Gastroesophageal sphincter (tissue), 4 donors: ENCODE results near the gene MED7. TPM values are rescaled to one million over a fixed set of nuclear protein-coding genes. Genes with fewer than 3 reads are reported as not detected.

Experiments
- ATAC-seq: fragments of 150-250 bp; one replicate; pipeline ENCODE4 v1.9.1; 2016; ENCODE audit warnings: mild to moderate bottlenecking, moderate library complexity
- H3K27ac ChIP-seq, 4 donors: fragments of 200-600 bp; sonication (generic) in 3 of 4; 1 replicate in 3 of 4; 2 replicates in 1 of 4; pipeline ENCODE4 v1.5.1; 2016 to 2019
- H3K27me3 ChIP-seq: fragments of 200-600 bp; sonication (generic); one replicate; pipeline ENCODE4 v1.5.1; 2019
- H3K36me3 ChIP-seq, 2 donors: fragments of 200-600 bp; sonication (generic); one replicate each; pipeline ENCODE4 v1.5.1; 2019; ENCODE audit warnings: control low read depth in 1 of 2
- H3K4me1 ChIP-seq, 3 donors: fragments of 200-600 bp; sonication (generic); 1 replicate in 2 of 3; 2 replicates in 1 of 3; pipeline ENCODE4 v1.5.1; 2016 to 2019; ENCODE audit warnings: control low read depth in 2 of 3
- H3K4me3 ChIP-seq, 2 donors: fragments of 200-600 bp; sonication (generic); one replicate each; pipeline ENCODE4 v1.5.1; 2019; ENCODE audit warnings: mild to moderate bottlenecking in 1 of 2, moderate library complexity in 1 of 2
- H3K9me3 ChIP-seq, 3 donors: fragments of 200-600 bp; sonication (generic); one replicate each; pipeline ENCODE4 v1.5.1; 2017 to 2019; ENCODE audit warnings: control low read depth in 2 of 3
- CTCF ChIP-seq, 4 experiments: fragments of 200-600 bp in 2 of 4; fragments of 450-650 bp in 2 of 4; sonication (generic) in 1 of 4; IDR thresholded peaks; one replicate each; pipeline ENCODE4 v1.5.1; 2017 to 2019; ENCODE audit warnings: antibody characterized with exemption in 4 of 4, mild to moderate bottlenecking in 2 of 4, moderate library complexity in 2 of 4
- EP300 ChIP-seq: sonication (generic); formaldehyde crosslinking; IDR thresholded peaks from one replicate; pipeline ENCODE4 v1.6.1; 2017; ENCODE audit warnings: antibody characterized with exemption, mild to moderate bottlenecking
- POLR2A ChIP-seq, 2 donors: fragments of 450-650 bp; IDR thresholded peaks; one replicate each; pipeline ENCODE4 v1.6.1; 2017; ENCODE audit warnings: antibody characterized with exemption in 2 of 2, mild to moderate bottlenecking in 2 of 2, moderate library complexity in 1 of 2
- POLR2AphosphoS5 ChIP-seq: sonication (generic); formaldehyde crosslinking; IDR thresholded peaks from one replicate; pipeline ENCODE4 v1.6.1; 2017; ENCODE audit warnings: antibody characterized with exemption
- WGBS, 2 donors: methylation state at CpG; one replicate each; pipeline ENCODE4 v1.1.5; 2018; ENCODE audit warnings: low coverage in 1 of 2; 5-methylcytosine and 5-hydroxymethylcytosine counted together
- total RNA-seq, 4 donors: library from RNA; depleted of rRNA; stranded (reverse); fragments of >200 nt; gene quantifications; one replicate each; pipeline ENCODE4 v1.1.0, GENCODE V29; 2016

Gene MED7
- total RNA-seq, 4 donors from 2014 or later, result 8.9 to 17.9 (median 11.7) TPM

DNA sequence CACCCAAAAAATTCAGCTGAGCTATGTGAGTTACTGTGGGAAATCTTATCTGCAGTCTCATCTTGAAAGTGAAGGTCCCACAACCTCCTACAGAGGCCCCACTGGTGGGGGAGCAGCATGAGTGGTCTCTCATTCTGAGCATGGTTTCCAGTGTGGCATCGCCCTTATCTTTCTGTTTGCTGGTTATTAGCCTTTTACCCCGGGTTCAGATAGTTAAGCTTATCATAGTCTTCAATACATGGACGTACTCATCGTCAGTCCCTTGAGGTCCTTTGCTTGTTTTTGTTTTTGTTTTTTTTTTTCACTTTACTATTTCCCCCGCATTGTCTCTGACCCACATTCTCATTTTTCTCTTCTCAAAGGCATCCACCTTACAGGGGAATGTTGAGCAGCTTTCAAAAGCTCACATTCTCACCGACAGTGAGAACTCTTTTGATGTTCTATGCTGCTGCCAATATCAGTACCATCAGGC lies 26.1 kb downstream of the MED7 start:
- no peak for ATAC-seq
- Histone ChIP-seq H3K4me3 (no peak overlapping the region), H3K27me3 (no peaks in the 10 kb centered on the region), H3K4me1 (peaks cover 0 to 7% (median 0%) of the 10 kb centered on the region in 3 donors), H3K36me3 (no peaks in the 10 kb centered on the region), H3K9me3 (peaks cover 0 to 9% (median 0%) of the 10 kb centered on the region in 3 donors), H3K27ac (no peak overlapping the region)
- 69 to 84% methylated on average over 6 of the region's 6 CpGs for whole genome bisulfite sequencing, 2 donors
- TF ChIP-seq CTCF (IDR thresholded peaks at IDR 0.05), result no peak

DNA sequence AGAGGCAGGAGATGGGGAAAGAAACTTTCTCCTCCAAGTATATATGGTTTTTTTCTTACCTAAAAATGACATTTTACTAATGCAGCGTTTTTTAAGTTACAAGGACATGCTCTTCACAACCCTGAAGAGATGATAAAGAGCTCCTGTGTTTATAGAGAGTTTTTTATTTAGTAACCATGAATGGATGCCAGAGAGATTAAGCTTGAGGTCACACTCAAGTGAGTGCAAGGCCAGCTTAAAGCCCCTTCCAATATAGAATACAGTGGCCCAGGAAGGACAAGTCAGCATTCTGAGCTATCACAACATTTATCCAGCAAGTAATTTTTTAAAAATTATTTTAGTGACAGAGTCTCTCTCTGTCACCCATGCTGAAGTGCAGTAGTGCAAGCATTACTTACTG lies 27.2 kb downstream of the MED7 start:
- Histone ChIP-seq H3K36me3 (no peaks in the 10 kb centered on the region), H3K27me3 (no peaks in the 10 kb centered on the region), H3K9me3 (no peaks in the 10 kb centered on the region), H3K4me3 (no peak overlapping the region), H3K27ac (no peak overlapping the region), H3K4me1 (peaks cover 0 to 7% (median 0%) of the 10 kb centered on the region in 3 donors)
- ATAC-seq, result no peak
- 9 to 48% methylated on average over 1 of the region's 1 CpG for WGBS, 2 donors
- no peak for TF ChIP-seq POLR2AphosphoS5
- no peak for TF ChIP-seq CTCF (IDR thresholded peaks at IDR 0.05)
- no peak for TF ChIP-seq EP300
- TF ChIP-seq POLR2A (IDR thresholded peaks at IDR 0.05), result no peak

- no peak for ATAC-seq
- Histone ChIP-seq H3K4me1 (peaks cover 0 to 7% (median 0%) of the 10 kb centered on the region in 3 donors), H3K27me3 (no peaks in the 10 kb centered on the region), H3K4me3 (no peak overlapping the region), H3K36me3 (no peaks in the 10 kb centered on the region), H3K9me3 (no peaks in the 10 kb centered on the region), H3K27ac (no peak overlapping the region)
- no peak for TF ChIP-seq POLR2A (IDR thresholded peaks at IDR 0.05)
- no peak for TF ChIP-seq EP300
- no peak for TF ChIP-seq POLR2AphosphoS5
- no peak for TF ChIP-seq CTCF (IDR thresholded peaks at IDR 0.05)
These were observed 27.7 kb downstream of the MED7 start for GRCh38 chr5:157115012-157115411.

DNA sequence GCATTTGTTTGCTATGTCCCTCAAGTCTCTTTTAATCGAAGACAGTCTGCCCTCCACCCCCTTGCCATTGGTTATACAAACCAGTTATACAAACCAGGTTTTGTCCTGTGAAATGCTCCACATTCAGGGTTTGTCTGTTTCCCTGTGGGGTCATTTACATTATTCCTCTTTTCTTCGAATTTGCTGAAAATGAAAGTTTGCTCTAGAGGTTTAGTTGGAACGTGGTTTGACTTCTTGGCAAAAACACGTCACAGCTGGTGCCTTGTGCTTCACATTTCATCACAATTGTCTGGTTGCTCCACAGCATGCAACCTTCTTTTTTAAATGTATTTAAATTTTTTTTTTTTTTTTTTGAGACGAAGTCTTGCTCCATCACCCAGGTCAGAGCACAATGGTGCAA lies 29.7 kb downstream of the MED7 start:
- TF ChIP-seq POLR2AphosphoS5 (no peak), POLR2A (IDR thresholded peaks at IDR 0.05) (no peak), CTCF (IDR thresholded peaks at IDR 0.05) (no peak), EP300 (no peak)
- WGBS, 2 donors, result 44 to 63% methylated on average over 4 to 5 of the region's 5 CpGs
- H3K4me1 ChIP-seq, result peaks cover 0 to 7% (median 0%) of the 10 kb centered on the region in 3 donors
- ATAC-seq, result peak; percentile 31
- no peak overlapping the region for H3K27ac ChIP-seq
- no peaks in the 10 kb centered on the region for H3K27me3 ChIP-seq
- H3K9me3 ChIP-seq, result no peaks in the 10 kb centered on the region
- H3K4me3 ChIP-seq, result no peak overlapping the region
- no peaks in the 10 kb centered on the region for H3K36me3 ChIP-seq

- H3K27me3 ChIP-seq, result no peaks in the 10 kb centered on the region
- H3K36me3 ChIP-seq, result no peaks in the 10 kb centered on the region
- TF ChIP-seq CTCF (IDR thresholded peaks at IDR 0.05), result no peak
- no peak for TF ChIP-seq POLR2AphosphoS5
- TF ChIP-seq POLR2A (IDR thresholded peaks at IDR 0.05), result no peak
- TF ChIP-seq EP300, result no peak
- no peaks in the 10 kb centered on the region for H3K4me1 ChIP-seq
- 60% methylated on average over 1 of the region's 1 CpG; no CpG with 5 or more reads in 1 of the 2 donors for WGBS, 2 donors
- no peak for ATAC-seq
- H3K9me3 ChIP-seq, result no peaks in the 10 kb centered on the region
- H3K4me3 ChIP-seq, result no peak overlapping the region
- no peak overlapping the region for H3K27ac ChIP-seq
These were observed 32.9 kb downstream of the MED7 start for GRCh38 chr5:157109744-157110143.
